HFF-Myc (cell line): ENCODE results near the gene CHRM4.

Experiments used
- DNase-seq: peaks from one replicate; pipeline ENCODE4 v3.0.0-alpha.2; 2011; ENCODE audit warnings: low read depth; ENCODE audit errors: extremely low read depth
- H3K4me3 ChIP-seq: replicated peaks from 2 replicates; pipeline ENCODE4 v1.5.1; 2011; ENCODE audit warnings: low read depth, mild to moderate bottlenecking, control low read depth, low read length
- CTCF ChIP-seq: IDR thresholded peaks from 2 replicates; pipeline ENCODE4 v1.5.1; 2012; ENCODE audit warnings: mild to moderate bottlenecking, low read depth, low read length, control low read depth; ENCODE audit errors: missing control alignments

Gene CHRM4

GRCh38 chr11:46429717-46430116 lies 38.1 kb upstream of the CHRM4 start:
- DNase-seq, result no peak
- no peak for TF ChIP-seq CTCF
- no peak overlapping the region for H3K4me3 ChIP-seq

GRCh38 chr11:46427364-46427763 lies 35.8 kb upstream of the CHRM4 start:
- no peak for TF ChIP-seq CTCF
- no peak for DNase-seq
- no peak overlapping the region for H3K4me3 ChIP-seq

GRCh38 chr11:46426233-46426991 lies 34.8 kb upstream of the CHRM4 start:
- TF ChIP-seq CTCF, result no peak
- DNase-seq, result no peak
- no peak overlapping the region for H3K4me3 ChIP-seq

GRCh38 chr11:46422588-46422987 lies 31.0 kb upstream of the CHRM4 start:
- no peak for DNase-seq
- TF ChIP-seq CTCF, result no peak
- no peak overlapping the region for H3K4me3 ChIP-seq

GRCh38 chr11:46421257-46421880 lies 29.8 kb upstream of the CHRM4 start:
- TF ChIP-seq CTCF, result no peak
- DNase-seq, result no peak
- H3K4me3 ChIP-seq, result no peak overlapping the region

- DNase-seq, result no peak
- H3K4me3 ChIP-seq, result no peak overlapping the region
- no peak for TF ChIP-seq CTCF
These were observed 28.9 kb upstream of the CHRM4 start for GRCh38 chr11:46420513-46420912.
